GF-D8 (cell line): Measurements from ENCODE around the gene CPEB3.
A peak's percentile ranks its signal among the peaks of the same experiment; 100 is the strongest.
"Not testable (repeated sequence)": the region's sequence is repeated elsewhere in the genome, so short reads cannot be mapped to it uniquely, and the experiment has no call there.

Experiments
- DNase-seq: peaks from one replicate; lab custom pipeline; 2025; lab: John Stamatoyannopoulos, UW

Gene CPEB3

GRCh38 chr10:92142512-92142911, 148.4 kb downstream of the CPEB3 start:
- DNase-seq = no peak

- not testable (repeated sequence) for DNase-seq
These were observed 149.7 kb downstream of the CPEB3 start for GRCh38 chr10:92141147-92141546.

- DNase-seq = not testable (repeated sequence)
These were observed 156.8 kb downstream of the CPEB3 start for GRCh38 chr10:92134049-92134448.

GRCh38 chr10:92131275-92131820, 159.5 kb downstream of the CPEB3 start:
- DNase-seq = no peak

- DNase-seq = no peak
These were observed 160.1 kb downstream of the CPEB3 start for GRCh38 chr10:92130622-92131274.

- DNase-seq = no peak
These were observed 164.7 kb downstream of the CPEB3 start for GRCh38 chr10:92126100-92126650.

- DNase-seq = no peak
These were observed 165.7 kb downstream of the CPEB3 start for GRCh38 chr10:92125144-92125543.

GRCh38 chr10:92124616-92125143, 166.2 kb downstream of the CPEB3 start:
- peak; percentile 43 for DNase-seq

GRCh38 chr10:92124020-92124419, 166.9 kb downstream of the CPEB3 start:
- no peak for DNase-seq

- no peak for DNase-seq
These were observed 167.9 kb downstream of the CPEB3 start for GRCh38 chr10:92122941-92123450.

- no peak for DNase-seq
These were observed 169.0 kb downstream of the CPEB3 start for GRCh38 chr10:92121686-92122492.

GRCh38 chr10:92119340-92119739, 171.5 kb downstream of the CPEB3 start:
- DNase-seq = no peak

- not testable (repeated sequence) for DNase-seq
These were observed 176.0 kb downstream of the CPEB3 start for GRCh38 chr10:92114917-92115316.

GRCh38 chr10:92113911-92114600, 176.8 kb downstream of the CPEB3 start:
- DNase-seq = no peak

- no peak for DNase-seq
These were observed 178.4 kb downstream of the CPEB3 start for GRCh38 chr10:92112462-92112861.

GRCh38 chr10:92111336-92111939, 179.4 kb downstream of the CPEB3 start:
- no peak for DNase-seq

GRCh38 chr10:92110039-92110794, 180.7 kb downstream of the CPEB3 start:
- peak; percentile 19 for DNase-seq

GRCh38 chr10:92108747-92109146, 182.1 kb downstream of the CPEB3 start:
- DNase-seq = no peak

GRCh38 chr10:92108120-92108519, 182.8 kb downstream of the CPEB3 start:
- no peak for DNase-seq

GRCh38 chr10:92103376-92104090, 187.3 kb downstream of the CPEB3 start:
- DNase-seq = no peak
